ENCODE results near the gene TRMT1.

The TRMT1 gene

GRCh38 chr19:13109361-13110098 lies 7.0 kb downstream of the TRMT1 start:
- H3K27ac Mint-ChIP-seq = no peak overlapping the region
- TF ChIP-seq CTCF (IDR thresholded peaks at IDR 0.05) = no peak
- H3K4me3 Mint-ChIP-seq = no peak overlapping the region
- H3K4me1 Mint-ChIP-seq = no peaks in the 10 kb centered on the region
- H3K27me3 Mint-ChIP-seq (ENCODE audit: low read depth, poor library complexity) = peaks cover 4% of the 10 kb centered on the region
- no peak for DNase-seq
- H3K9me3 Mint-ChIP-seq = no peaks in the 10 kb centered on the region
- H3K36me3 Mint-ChIP-seq (ENCODE audit: low read depth) = peaks cover 6% of the 10 kb centered on the region

GRCh38 chr19:13104848-13105711 lies 11.5 kb downstream of the TRMT1 start:
- H3K4me3 Mint-ChIP-seq = no peak overlapping the region
- H3K27ac Mint-ChIP-seq = no peak overlapping the region
- peaks cover under 1% of the 10 kb centered on the region for H3K9me3 Mint-ChIP-seq
- H3K4me1 Mint-ChIP-seq = no peaks in the 10 kb centered on the region
- no peak for TF ChIP-seq CTCF (IDR thresholded peaks at IDR 0.05)
- peaks cover 9% of the 10 kb centered on the region for H3K36me3 Mint-ChIP-seq (ENCODE audit: low read depth)
- peaks cover 28% of the 10 kb centered on the region for H3K27me3 Mint-ChIP-seq (ENCODE audit: low read depth, poor library complexity)
- DNase-seq = no peak

GRCh38 chr19:13104360-13104847 lies 12.1 kb downstream of the TRMT1 start:
- TF ChIP-seq CTCF (IDR thresholded peaks at IDR 0.05) = peak; percentile 70
- Mint-ChIP-seq H3K9me3 (peaks cover 3% of the 10 kb centered on the region), H3K4me1 (no peaks in the 10 kb centered on the region), H3K27ac (no peak overlapping the region), H3K27me3 (ENCODE audit: low read depth, poor library complexity) (peaks cover 35% of the 10 kb centered on the region), H3K36me3 (ENCODE audit: low read depth) (peaks cover 11% of the 10 kb centered on the region), H3K4me3 (no peak overlapping the region)
- peak; percentile 77 for DNase-seq

- H3K4me1 Mint-ChIP-seq = no peaks in the 10 kb centered on the region
- no peak for TF ChIP-seq CTCF (IDR thresholded peaks at IDR 0.05)
- DNase-seq = no peak
- peaks cover 3% of the 10 kb centered on the region for H3K9me3 Mint-ChIP-seq
- H3K27ac Mint-ChIP-seq = no peak overlapping the region
- H3K27me3 Mint-ChIP-seq (ENCODE audit: low read depth, poor library complexity) = peaks cover 41% of the 10 kb centered on the region
- H3K36me3 Mint-ChIP-seq (ENCODE audit: low read depth) = peaks cover 11% of the 10 kb centered on the region
- no peak overlapping the region for H3K4me3 Mint-ChIP-seq
These were observed 12.8 kb downstream of the TRMT1 start for GRCh38 chr19:13103581-13104359.

GRCh38 chr19:13102666-13103580 lies 13.6 kb downstream of the TRMT1 start, which contains the start of gene LYL1:
Gene LYL1 (minus strand): TSS chr19:13102858. CDS start chr19:13101171, 1,687 bp downstream.
- no peaks in the 10 kb centered on the region for H3K4me1 Mint-ChIP-seq
- no peak for TF ChIP-seq CTCF (IDR thresholded peaks at IDR 0.05)
- DNase-seq = peak; percentile 66
- H3K9me3 Mint-ChIP-seq = peaks cover 3% of the 10 kb centered on the region
- H3K36me3 Mint-ChIP-seq (ENCODE audit: low read depth) = peaks cover 11% of the 10 kb centered on the region
- peak within 1 kb of the TSS; percentile 50 for H3K4me3 Mint-ChIP-seq
- H3K27ac Mint-ChIP-seq = no peak within 1 kb of the TSS
- H3K27me3 Mint-ChIP-seq (ENCODE audit: low read depth, poor library complexity) = peaks cover 50% of the 10 kb centered on the region
